Neuron (in vitro differentiated cells): ENCODE results near the gene CACNA1A.

Experiments used
- H2AFZ ChIP-seq: one replicate; pipeline ENCODE4 v1.6.1; 2013; ENCODE audit warnings: low read depth, mild to moderate bottlenecking, inconsistent platforms, low read length, moderate library complexity
- H3K27me3 ChIP-seq: one replicate; pipeline ENCODE4 v1.6.1; 2013; ENCODE audit warnings: low read length; ENCODE audit not compliant: insufficient read depth
- H3K36me3 ChIP-seq: one replicate; pipeline ENCODE4 v1.6.1; 2013; ENCODE audit warnings: low read length; ENCODE audit not compliant: insufficient read depth
- H3K4me1 ChIP-seq: one replicate; pipeline ENCODE4 v1.6.1; 2013; ENCODE audit warnings: low read length; ENCODE audit not compliant: insufficient read depth
- H3K4me3 ChIP-seq: 2 replicates; pipeline ENCODE4 v1.5.1; 2013; ENCODE audit warnings: mild to moderate bottlenecking, low read length, moderate library complexity
- H3K9me3 ChIP-seq: one replicate; pipeline ENCODE4 v1.6.1; 2013; ENCODE audit warnings: low read length

The CACNA1A gene

DNA sequence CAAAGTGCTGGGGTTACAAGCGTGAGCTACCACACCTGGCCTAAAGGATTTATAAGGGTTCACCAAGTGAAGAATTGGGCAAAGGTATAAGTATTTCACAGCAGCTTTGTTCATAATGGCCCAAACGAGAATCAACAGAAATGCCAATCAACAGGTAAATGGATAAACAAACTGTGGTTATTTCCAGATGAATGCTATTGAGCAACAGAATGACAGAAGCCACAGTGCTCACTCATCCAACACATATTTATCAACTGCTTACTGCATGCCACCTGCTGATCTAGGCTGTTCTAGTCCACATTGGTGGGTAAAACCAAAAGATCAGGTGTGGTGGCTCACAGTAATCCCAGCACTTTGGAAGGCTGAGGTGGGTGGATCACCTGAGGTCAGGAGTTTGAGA, 27.7 kb downstream of the CACNA1A start:
- Histone ChIP-seq H3K36me3 (no peaks in the 10 kb centered on the region), H3K4me1 (no peaks in the 10 kb centered on the region)

DNA sequence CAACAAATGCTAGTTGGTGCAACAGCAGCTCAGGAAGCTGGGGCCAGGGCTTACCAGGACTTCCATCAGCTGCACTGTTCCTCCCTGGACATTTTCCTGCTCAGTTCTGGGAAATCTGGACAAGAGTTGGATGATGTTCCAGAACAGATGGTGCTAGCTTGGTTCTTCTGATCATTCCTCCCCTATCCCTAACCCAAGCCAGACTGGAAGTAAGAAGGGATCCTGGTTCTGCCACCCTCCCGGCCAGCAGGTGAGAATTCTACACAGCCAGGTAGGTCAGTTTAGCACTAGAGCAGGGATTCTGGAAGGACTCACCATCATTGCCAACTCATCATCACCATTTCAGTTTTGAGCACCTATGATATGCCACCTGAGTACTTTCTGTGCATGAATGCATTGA, 30.2 kb downstream of the CACNA1A start:
- no peaks in the 10 kb centered on the region for H3K27me3 ChIP-seq
- H3K36me3 ChIP-seq, result no peaks in the 10 kb centered on the region
- H2AFZ ChIP-seq, result no peak overlapping the region
- H3K4me1 ChIP-seq, result no peaks in the 10 kb centered on the region
- peaks cover 3% of the 10 kb centered on the region for H3K9me3 ChIP-seq
- no peak overlapping the region for H3K4me3 ChIP-seq

More for the DNA sequence above, 27.7 kb downstream of the CACNA1A start:
- Histone ChIP-seq H3K4me3 (no peak overlapping the region), H2AFZ (no peak overlapping the region), H3K9me3 (peaks cover 3% of the 10 kb centered on the region), H3K27me3 (no peaks in the 10 kb centered on the region)

DNA sequence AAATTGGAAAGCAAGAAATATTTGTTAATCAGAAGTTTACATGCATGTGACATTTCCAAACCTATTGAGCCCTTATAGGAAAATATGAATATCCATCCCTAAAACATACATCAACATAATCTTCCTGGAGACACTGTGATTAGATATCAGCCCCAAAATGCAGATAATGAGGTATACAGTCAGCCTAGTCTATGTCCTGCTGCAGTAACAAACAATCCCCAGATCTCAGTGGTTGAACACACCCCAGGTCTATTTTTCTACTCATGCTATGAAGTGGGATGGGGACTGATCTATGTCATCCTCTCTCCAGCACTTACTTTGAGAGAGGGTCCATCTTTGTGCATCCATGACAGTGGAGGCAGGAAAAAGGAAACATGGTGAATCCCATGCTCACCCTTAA, 31.2 kb downstream of the CACNA1A start:
- no peaks in the 10 kb centered on the region for H3K36me3 ChIP-seq
- H2AFZ ChIP-seq, result no peak overlapping the region
- peaks cover 3% of the 10 kb centered on the region for H3K9me3 ChIP-seq
- no peaks in the 10 kb centered on the region for H3K4me1 ChIP-seq
- H3K4me3 ChIP-seq, result no peak overlapping the region
- H3K27me3 ChIP-seq, result no peaks in the 10 kb centered on the region

DNA sequence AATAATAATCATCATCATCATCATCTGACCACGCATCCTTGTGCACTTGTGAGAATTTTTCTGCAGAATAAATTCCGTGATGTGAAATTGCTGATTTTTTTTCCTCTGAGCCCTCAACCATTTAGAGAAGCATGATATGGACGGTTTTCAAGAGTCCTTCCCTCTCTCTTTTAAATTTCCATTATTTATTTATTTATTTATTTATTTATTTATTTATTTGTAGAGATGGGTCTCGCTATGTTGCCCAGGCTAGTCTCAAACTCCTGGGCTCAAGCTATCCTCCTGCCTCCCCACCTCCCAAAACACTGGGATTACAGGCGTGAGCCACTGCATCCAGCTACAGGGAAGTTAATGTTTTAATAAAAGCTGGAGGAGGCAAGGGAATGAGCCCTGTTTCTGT, 39.6 kb downstream of the CACNA1A start:
- no peak overlapping the region for H2AFZ ChIP-seq
- no peaks in the 10 kb centered on the region for H3K9me3 ChIP-seq
- H3K4me1 ChIP-seq, result no peaks in the 10 kb centered on the region
- no peaks in the 10 kb centered on the region for H3K36me3 ChIP-seq
- H3K4me3 ChIP-seq, result no peak overlapping the region
- peaks cover 2% of the 10 kb centered on the region for H3K27me3 ChIP-seq

DNA sequence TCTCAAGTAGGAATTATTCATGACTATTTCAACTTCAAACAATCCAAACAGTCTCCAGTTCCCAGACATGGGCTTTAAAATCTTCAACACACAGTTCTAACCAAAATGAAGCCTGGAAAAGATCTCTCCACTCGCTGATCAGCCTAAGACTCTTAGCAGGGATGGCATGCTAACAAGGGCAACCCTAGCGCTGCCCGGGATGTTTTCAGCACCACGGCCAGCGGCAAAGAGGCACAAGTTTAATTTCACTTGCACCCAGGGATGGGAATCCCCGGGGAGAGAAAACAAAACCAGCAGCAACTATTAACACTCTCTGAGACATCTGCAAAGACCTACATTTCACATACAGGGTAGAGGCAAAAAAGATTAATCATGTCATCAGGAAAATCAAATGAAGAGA, 43.0 kb downstream of the CACNA1A start:
- Histone ChIP-seq H3K27me3 (peaks cover 17% of the 10 kb centered on the region), H2AFZ (no peak overlapping the region), H3K4me1 (no peaks in the 10 kb centered on the region), H3K4me3 (no peak overlapping the region), H3K36me3 (no peaks in the 10 kb centered on the region), H3K9me3 (no peaks in the 10 kb centered on the region)

DNA sequence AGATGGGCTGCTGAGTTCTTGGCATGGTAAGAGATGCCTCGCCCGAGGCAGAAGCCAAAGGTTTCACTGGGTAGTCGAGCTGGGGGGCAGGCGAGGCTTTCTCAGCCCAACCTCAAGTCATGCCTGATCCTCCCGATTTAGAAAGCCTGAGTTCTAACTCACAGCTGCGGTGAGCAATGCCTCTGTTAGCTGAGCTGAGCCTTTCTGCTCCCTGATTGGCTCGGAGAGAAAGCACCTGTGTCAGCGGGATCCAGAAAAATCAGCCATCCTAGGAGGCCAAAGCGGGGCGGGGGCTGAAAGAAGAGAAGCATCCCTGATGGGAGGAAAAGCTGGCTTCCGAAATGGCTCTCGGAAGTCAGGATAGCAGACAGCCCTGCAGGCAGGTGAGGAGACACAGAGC, 44.7 kb downstream of the CACNA1A start:
- Histone ChIP-seq H3K27me3 (peaks cover 19% of the 10 kb centered on the region), H3K4me3 (no peak overlapping the region), H3K36me3 (no peaks in the 10 kb centered on the region), H3K4me1 (no peaks in the 10 kb centered on the region), H3K9me3 (no peaks in the 10 kb centered on the region), H2AFZ (no peak overlapping the region)

DNA sequence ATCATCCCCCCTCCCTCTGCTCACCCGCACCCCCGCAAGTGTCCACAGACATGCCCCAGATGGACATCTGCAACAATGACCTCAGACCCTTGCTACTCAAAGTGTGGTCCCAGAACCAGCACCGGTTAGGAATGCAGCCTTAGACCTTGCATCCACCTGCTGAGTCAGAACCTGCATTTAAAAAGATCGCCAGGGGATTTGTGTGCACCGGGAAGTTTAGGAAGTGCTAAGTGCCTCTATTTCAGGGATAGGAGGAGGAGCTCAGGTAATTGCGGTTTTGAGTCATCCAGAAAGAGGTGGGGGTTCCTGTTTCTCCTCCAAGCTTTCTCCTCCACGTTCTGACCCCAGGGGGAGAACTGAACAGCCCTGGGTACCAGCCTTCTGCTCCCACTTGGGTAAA, 46.2 kb downstream of the CACNA1A start:
- no peaks in the 10 kb centered on the region for H3K9me3 ChIP-seq
- peaks cover 19% of the 10 kb centered on the region for H3K27me3 ChIP-seq
- H2AFZ ChIP-seq, result no peak overlapping the region
- H3K36me3 ChIP-seq, result no peaks in the 10 kb centered on the region
- H3K4me1 ChIP-seq, result no peaks in the 10 kb centered on the region
- no peak overlapping the region for H3K4me3 ChIP-seq

DNA sequence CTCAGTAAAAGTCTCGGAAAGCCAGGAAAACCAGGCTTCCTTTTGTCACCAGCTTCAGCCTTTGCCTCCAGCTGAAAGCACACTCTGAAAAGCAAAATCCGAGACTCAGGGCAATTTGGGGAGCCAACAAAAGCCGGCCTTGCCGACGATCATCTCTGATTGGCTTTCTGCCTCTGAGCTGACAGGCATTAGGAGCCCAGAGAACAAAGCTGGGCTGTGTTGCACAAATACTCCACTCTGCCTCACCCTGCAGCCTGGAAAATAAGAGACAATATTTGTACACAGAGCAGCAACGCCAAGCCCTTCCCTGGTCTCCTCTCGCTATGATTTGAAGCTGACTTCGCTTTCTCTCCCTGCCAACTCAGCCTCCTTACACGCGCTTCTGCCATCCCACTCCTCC, 46.9 kb downstream of the CACNA1A start:
- Histone ChIP-seq H3K4me1 (no peaks in the 10 kb centered on the region), H3K27me3 (peaks cover 19% of the 10 kb centered on the region), H2AFZ (no peak overlapping the region), H3K36me3 (no peaks in the 10 kb centered on the region), H3K9me3 (no peaks in the 10 kb centered on the region), H3K4me3 (no peak overlapping the region)

DNA sequence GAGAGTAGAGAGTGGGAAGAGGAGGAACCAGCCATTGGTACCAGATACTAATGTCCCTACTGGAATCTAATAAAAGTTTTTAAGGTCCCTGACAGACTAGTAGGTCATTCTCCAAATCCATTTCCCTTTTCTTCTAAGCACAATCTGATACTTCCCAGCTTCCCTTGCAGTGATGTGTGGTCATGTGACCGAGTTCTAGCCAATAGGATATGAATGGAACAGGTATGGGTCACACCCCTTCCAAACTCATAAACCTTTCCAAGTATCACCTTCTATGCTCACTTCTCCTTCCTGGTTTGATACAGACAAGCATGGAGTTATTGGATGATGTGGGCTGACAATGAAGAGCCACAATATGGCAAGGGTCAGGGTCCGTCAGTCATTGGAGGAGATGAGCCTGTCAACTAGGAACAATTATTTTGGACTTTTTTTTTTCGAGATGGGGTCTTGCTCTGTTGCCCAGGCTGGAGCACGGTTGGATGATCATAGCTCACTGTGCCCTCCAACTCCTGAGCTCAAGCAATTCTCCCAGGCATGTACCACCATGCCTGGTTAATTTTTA, 54.8 kb downstream of the CACNA1A start:
- Histone ChIP-seq H3K4me1 (no peaks in the 10 kb centered on the region), H3K36me3 (no peaks in the 10 kb centered on the region), H2AFZ (no peak overlapping the region), H3K27me3 (no peaks in the 10 kb centered on the region), H3K4me3 (no peak overlapping the region), H3K9me3 (no peaks in the 10 kb centered on the region)

DNA sequence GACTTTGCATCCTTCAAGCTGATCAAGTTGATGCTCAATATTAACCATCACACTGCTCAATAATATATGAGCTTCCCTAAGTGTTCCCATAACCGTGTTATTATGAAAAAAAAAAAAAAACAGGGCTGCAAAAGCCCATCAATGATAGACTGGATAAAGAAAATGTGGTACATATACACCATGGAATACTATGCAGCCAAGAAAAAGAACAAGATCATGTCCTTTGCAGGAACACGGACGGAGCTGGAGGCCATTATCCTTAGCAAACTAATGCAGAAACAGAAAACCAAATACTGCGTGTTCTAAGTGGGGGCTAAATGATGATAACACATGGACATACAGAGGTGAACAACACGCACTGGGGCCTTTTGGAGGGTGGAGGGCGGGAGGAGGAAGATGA, 58.3 kb downstream of the CACNA1A start:
- no peaks in the 10 kb centered on the region for H3K4me1 ChIP-seq
- no peaks in the 10 kb centered on the region for H3K9me3 ChIP-seq
- H3K4me3 ChIP-seq, result no peak overlapping the region
- H3K27me3 ChIP-seq, result no peaks in the 10 kb centered on the region
- no peak overlapping the region for H2AFZ ChIP-seq
- no peaks in the 10 kb centered on the region for H3K36me3 ChIP-seq

DNA sequence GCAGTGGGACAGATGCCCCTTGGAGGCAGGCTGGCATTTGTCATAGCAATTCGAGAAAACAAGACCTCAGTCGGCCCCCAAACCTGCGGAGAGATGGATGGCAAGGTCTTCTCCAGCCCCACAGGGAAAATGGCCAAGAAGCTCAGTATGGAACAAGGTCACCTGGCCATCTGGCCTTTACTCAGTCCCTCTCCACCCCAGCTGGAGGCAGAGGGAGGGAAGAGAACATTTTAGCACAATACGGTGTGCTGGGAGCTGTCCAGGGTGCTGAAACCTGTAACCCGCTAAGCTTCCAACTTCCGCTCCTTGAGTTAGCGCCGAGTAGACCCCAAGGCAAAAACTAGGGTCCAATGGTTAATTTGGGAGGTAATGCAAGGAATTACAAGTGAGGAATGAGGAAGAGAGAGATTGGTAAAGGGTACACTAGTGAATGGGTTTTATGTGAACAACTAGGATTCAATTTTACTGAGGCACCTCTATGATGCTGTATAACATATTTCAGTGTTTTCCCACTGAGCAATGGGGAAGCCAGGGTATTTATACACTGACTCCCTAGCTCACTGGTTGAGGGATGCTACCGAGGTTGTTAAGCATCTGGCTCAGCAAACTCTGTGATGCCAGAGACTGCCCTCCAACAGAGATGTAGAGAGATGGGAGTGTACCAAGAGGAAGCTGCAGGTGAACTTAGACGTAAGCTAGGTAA, 64.3 kb downstream of the CACNA1A start:
- Histone ChIP-seq H2AFZ (no peak overlapping the region), H3K36me3 (no peaks in the 10 kb centered on the region), H3K4me3 (no peak overlapping the region), H3K9me3 (no peaks in the 10 kb centered on the region), H3K4me1 (no peaks in the 10 kb centered on the region), H3K27me3 (no peaks in the 10 kb centered on the region)

DNA sequence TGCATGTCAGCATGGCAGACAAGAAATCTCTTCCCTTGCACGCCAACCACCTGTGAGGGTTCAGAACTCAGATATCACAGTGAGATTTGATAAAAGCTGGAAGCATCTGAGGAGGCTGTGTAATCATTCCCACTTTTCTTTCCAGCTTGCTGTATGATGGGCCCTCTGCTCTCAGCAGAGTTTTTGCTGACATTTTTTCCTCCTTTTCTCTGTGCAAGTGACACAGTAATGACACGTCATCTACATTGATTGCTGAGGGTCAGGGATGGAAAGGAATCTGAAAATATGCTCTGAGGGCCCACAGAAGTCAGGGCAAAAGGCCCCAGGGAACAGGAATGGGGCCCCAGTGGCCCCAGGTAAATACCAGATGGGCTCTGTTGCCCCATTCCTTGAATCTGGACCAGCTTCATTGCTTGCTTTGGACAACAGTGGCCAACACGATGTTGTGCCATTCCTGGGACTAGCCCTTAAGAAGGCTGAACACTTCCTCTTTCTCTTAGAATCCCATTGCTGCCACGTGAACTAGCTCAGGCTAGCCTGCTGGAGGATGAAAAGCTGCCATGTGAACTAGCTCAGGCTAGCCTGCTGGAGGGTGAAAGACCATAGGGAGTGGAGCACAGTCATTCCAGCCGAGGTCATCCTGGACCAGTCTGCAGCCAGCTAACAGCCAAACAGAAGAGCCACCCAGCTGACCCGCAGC, 68.2 kb downstream of the CACNA1A start:
- no peaks in the 10 kb centered on the region for H3K36me3 ChIP-seq
- H3K4me1 ChIP-seq, result no peaks in the 10 kb centered on the region
- H2AFZ ChIP-seq, result no peak overlapping the region
- H3K9me3 ChIP-seq, result no peaks in the 10 kb centered on the region
- no peaks in the 10 kb centered on the region for H3K27me3 ChIP-seq
- no peak overlapping the region for H3K4me3 ChIP-seq

DNA sequence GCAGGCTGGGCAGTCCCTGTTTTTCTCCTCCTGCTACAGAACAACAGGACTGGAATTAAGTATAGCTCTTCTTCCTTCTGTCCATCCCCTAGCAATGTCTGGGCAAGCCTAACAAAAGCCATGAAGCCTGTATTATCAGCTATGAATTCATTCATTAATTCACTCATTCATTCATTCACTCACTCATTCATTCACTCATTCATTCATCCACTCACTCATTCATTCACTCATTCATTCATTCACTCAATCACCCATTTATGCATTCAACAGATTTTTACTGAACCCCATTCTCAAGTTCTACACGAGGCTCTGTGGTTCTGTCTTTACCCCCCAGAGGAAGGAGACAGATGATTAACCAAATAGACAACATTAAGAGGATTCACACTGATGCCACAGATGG, 69.9 kb downstream of the CACNA1A start:
- no peaks in the 10 kb centered on the region for H3K9me3 ChIP-seq

More for the DNA sequence above, 69.9 kb downstream of the CACNA1A start:
- H3K4me3 ChIP-seq, result no peak overlapping the region
- no peaks in the 10 kb centered on the region for H3K36me3 ChIP-seq
- H3K27me3 ChIP-seq, result no peaks in the 10 kb centered on the region
- no peaks in the 10 kb centered on the region for H3K4me1 ChIP-seq
- H2AFZ ChIP-seq, result no peak overlapping the region
